GM19240 (cell line): ENCODE measurements around the gene HSD11B1L.
"Not testable (repeated sequence)": the region's sequence is repeated elsewhere in the genome, so short reads cannot be mapped to it uniquely, and the experiment has no call there.

Source experiments
- DNase-seq: peaks from one replicate; pipeline ENCODE4 v3.0.0; 2011; ENCODE audit warnings: low spot score; ENCODE audit not compliant: insufficient read length

HSD11B1L gene

DNA sequence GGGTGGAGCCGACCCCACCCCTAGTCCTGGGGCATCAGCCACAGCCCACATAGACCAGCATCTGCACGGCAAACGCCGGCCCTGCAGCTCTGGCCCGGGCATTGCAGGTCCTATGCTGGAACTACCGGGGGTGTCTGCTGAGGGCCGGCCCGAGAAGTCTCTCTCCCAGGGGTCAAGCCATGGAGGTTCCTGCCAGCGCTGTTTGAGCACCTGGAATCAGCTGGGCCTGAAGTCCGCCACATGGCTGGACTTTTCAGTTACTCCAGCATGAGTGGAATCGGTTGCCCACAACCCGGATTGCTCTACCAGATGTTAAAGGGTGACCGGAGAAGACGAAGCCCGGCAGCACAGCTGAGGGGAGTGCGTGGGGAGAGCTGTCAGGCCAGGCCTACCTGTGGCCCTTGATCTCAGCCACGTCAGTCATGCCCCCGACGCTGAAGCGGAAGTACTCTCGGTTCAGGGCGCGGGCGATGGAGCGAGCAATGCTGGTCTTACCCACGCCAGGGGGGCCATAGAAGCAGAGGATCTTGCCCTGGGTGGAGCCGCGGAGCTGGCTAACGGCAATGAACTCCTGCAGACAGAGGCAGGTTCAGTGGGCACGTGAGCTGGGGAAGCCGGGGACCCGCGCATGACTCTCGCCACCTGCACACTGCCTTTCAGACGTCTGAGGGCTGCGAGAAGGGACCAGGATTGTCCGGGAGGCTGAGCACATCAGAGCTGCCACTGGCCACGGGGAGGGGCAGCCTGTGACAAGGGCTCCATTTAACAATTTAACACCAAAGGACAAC lies 18.0 kb downstream of the HSD11B1L start:
- DNase-seq = no peak

DNA sequence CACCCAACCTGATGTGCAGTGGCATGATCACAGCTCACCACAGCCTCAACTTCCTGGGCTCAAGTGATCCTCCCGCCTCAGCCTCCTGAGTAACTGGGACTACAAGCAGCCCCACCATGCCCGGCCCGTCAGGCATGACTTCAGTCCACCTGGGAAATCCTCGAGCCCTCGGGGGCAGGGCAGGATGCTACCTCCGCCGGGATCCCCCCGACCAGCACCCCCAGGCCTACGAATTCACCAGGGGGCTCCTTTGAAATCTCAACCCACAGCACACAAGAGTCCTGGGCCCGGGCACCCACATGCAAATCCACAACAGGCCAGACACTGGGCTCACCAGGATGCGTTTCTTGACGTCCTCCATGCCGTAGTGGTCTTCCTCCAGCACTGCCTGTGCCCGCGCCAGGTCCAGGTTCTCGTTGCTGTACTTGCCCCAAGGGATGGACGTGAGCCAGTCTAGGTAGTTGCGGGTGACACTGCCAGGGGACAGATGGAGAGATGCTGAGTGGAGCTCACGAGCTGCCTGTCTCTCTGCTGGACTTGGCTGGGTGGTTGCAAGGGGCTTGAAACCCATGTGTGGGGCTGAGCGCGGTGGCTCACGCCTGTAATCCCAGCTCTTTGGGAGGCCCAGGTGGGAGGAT lies 19.7 kb downstream of the HSD11B1L start:
- no peak for DNase-seq

DNA sequence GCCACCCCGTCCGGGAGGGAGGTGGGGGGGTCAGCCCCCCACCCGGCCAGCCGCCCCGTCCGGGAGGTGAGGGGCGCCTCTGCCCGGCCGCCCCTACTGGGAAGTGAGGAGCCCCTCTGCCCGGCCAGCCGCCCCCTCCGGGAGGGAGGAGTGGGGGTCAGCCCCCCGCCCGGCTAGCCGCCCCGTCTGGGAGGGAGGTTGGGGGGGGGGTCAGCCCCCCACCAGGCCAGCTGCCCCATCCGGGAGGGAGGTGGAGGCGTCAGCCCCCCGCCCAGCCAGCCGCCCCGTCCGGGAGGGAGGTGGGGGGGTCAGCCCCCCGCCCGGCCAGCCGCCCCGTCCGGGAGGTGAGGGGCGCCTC lies 21.2 kb downstream of the HSD11B1L start:
- not testable (repeated sequence) for DNase-seq

DNA sequence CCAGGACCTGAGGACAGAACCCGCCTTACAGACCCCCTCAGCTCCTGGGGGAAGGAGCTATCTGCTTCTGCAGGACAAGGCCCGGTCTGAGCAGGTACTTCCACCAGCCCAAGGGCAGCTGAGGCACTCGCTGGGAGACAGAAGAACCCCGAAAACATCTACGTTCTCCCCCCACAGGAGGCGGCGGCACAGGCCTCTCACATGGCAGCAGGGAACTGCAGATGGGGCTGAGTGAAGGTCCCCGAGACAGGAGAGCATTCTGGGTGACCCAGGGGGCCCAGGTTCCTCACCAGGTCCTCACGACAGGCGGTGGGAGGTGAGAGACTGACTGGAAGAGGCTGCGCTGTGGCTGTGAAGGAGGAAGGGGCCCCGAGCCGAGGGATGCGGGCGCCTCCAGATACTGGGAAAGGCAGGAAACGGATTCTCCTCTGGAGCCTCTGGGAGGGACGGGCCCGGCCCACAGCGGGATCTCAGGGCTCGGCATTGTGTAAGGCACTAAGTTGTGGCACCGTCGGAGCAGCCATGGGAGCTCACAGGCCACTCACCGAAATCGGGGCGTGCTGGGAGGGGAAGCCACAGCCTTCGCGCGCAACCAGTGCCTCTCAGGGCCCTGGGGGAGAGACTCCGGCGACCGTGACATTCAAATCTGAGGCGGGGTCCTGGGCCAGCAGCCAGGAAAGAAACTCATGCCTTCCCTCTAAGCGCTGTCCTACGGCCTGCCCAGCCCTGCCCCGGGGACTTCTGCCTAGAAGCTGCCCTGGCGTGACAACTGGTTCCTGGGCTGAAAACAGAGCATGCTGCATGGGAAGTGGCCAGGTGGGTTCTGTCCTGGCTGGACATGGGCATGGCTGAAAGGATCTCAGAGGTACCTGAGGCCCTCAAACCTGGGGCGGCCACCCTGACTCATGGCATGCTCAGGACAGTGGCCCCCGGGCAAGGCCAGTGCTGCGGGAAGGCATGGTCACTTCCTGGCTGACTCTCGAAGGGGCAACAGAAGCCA lies 23.3 kb downstream of the HSD11B1L start:
- no peak for DNase-seq

DNA sequence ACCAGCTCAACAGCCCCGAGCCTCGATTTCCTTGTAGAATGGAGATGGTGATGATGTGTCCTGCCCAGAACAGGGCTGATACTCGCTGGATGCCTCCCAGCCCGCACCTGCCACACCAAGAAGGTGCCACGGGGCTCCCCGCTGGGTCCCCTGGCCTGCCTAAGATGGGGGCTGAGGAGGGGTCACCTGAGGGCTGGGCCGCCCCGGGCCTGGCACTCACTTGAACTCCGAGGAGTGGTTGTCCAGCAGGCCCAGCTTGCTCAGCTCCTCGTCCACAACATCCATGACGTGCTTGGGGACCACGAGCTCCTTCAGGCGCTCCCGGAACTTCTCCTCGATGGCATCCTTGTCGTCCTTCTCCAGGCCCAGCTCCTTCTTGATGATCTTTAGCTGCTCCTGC lies 24.7 kb downstream of the HSD11B1L start:
- no peak for DNase-seq

DNA sequence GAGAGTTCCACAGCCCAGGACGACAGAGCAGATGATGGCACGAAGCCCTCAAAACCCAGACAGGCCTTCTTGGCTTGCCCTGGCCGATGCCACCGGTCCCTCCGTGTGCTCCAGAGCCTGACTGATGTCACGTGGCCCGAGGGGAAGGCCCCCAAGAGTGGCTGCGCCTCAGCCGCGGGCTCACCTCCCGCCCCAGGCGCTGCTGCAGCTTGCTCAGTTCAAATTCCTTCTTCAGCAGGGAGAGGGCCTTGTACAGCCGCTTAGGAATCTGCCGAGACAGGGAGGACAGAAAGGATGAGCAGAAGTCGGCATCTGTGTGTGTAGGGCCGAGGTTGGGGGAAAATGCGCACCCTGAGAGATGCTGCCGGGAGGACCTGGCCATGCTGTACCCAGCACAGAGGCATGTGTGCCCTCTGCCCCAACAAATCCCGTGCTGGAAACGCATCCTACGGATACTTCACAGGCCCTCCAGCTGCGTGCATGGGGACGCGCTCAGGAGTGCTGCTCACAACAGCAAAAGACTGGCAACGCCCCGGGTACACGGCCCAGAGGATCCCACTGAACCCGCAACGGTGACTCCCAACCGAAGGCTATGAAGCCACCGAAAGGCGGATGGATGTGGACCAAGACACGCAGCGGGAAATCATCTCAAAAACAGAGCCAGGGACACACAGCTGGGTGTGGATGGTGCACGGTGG lies 26.2 kb downstream of the HSD11B1L start:
- no peak for DNase-seq

DNA sequence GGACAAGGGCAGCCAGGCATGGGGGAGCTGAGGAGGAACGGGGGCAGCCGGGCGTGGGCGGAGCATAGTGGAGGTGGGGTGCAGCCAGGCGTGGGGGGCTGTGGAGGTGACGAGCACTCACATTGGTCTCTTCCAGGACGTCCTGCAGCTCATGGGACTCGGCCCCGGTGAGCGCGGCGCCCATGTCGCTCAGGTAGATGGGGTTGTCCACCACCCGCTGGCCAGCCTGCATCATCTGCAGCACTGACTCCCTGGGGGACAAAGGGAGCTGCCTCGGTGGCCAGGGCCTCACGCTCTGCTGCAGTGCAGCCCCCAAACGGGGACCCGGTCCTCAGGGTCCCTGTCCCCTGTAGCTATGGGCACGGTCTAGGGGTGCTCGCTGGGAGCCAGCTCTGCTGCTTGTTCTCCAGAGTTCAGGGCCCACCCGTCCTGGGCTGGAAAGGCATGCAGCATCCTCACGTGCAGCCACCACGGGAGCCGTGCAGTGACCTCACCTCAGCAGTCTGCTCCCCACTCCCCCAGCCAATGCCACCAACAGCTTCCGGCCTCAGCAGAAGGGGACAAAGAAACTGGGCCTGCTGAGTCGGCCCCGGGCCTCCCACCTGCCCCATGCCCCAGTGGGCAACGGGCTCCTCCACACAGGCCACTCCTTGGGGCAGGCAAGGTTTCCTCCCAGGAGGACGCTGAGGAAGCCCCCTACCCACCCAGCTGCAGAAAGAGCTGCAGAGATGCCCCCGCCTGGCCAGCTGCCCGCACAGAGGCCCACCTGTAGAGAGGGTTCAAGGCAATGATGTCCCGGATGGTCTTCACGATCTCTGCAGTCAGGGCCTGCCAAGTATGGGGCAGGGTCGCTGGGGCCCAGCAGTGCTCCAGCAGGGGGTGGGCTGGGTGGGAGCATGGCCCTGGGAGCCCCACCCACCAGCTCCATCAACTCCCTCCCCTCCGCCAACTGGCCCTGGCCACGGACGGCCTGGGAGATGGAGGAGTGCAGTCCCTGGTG lies 27.0 kb downstream of the HSD11B1L start:
- no peak for DNase-seq

DNA sequence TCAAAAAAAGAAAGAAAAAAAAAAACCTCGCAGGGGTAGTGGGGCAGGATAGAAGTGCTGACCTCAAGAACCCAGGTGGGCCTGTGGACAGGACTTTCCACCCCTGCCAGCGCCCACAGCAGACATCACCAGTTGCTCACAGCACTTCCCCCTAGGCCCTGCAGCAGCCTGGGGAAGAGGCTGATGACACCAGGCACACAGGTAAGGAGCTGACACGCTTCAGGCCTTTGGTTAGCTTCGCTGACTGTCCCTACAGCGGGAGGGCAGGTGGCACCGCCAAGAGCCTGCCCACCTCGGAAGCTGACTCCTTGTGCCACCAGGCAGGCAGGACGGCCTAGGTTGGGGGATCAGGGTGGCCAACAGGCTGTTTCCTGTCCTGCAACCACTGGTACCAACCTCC lies 30.2 kb downstream of the HSD11B1L start:
- DNase-seq = no peak

DNA sequence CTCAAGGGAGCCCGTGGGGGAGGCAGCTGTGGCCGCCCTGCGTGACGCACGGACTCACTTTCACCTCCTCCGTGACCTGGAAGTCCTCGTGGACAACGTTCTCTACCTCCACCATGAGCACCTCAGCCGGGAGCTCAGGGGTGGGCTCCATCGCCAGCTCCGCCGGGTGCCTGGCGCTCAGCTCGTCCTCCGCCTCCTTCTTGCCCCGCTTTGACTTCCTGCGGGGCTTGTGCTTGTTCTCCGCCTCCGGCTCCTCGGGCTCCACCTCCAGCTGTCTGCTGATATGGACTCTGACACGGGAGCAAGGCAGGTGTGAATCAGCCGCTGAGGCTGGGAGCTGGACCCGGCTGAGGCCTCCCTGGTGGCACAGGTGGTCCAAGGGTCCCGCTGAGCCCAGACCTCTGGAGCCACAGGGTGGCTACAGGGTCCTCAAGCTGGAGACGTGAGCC lies 30.9 kb downstream of the HSD11B1L start:
- no peak for DNase-seq

DNA sequence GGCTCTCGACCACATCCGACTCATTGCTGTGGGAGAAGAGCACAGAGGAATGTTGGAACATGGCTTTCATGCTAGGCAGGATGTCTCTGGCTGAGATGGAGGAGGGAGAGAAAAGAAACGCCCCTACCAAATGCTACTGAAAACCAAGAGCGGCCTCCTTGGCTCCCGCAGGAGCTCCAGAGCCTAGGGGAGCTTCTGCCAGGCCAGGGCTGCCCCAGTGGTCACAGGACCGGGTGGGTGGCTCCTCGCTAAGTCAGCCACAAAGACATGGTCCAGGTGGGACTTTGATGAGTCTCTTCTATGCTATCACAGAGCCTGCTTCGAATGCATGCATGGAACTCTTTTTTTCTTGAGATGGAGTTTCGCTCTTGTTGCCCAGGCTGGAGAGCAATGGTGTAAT lies 32.4 kb downstream of the HSD11B1L start:
- no peak for DNase-seq

DNA sequence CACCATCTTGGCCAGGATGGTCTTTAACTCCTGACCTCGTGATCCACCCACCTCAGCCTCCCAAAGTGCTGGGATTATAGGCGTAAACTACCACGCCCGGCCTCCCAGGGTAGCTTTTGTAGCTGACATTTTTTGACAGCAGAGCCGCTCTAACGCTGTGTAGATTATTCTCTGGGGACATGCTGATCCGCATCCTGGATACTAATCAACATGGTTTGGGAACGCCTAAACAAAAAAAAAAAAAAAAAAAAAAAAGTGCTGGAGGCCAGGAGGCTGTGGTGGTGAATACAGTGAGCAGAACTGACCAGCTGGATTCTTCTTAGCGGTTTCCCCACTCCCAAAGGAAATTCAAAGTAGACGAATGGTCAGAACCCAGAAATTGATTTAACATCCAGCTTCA lies 34.0 kb downstream of the HSD11B1L start:
- DNase-seq = no peak

DNA sequence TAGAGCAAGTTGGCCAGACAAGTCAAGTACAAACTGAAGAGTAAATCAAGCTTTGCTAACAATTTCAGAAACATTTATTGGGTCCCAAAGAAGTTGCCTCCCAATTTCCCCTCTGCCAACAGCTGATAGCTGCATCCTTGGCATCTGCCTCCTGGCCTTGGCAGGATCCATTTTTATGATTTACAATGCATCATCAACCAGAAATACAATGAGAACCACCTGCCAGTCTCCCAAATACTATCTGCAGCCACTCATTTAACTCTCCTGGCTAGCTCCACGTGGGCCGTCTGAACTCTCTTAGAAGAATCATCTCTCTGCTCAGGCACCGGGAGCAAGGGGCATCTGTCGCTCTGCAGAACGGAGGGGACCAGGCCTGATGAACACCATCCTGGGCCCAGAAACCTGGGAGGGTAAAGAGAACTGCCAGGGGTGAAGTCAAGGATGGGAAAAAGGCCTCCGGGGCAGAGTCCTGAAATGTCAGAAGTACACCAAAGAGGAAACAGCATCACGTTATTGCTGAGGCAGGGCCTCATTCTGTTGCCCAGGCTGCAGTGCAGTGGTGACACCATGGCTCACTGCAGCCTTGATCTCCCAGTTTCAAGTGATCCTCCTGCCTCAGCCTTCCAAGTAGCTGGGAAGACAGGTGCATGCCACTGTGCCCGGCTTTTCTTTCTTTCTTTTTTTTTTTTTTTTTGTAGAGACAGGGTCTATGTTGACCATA lies 36.5 kb downstream of the HSD11B1L start:
- no peak for DNase-seq

DNA sequence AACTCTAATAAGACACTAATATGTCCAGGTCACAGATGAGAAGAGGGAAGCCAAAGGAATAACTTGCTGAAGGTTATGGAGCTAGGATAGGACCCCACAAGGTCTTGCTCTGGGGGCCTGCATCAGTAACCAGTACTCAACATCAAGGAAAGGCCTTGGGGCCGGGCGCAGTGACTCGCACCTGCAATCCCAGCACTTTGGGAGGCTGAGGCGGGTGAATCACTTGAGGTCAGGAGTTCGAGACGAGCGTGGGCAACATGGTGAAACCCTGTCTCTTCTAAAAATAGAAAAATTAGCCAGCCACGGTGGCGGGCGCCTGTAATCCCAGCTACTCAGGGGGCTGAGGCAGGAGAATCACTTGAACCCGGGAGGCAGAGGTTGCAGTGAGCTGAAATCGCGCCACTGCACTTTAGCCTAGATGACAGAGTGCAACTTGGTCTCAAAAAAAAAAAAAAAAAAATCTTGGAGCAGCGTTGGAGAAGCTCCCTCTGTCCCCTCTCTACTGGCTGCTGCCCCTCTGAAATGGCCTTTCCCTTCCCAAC lies 37.3 kb downstream of the HSD11B1L start:
- DNase-seq = no peak

DNA sequence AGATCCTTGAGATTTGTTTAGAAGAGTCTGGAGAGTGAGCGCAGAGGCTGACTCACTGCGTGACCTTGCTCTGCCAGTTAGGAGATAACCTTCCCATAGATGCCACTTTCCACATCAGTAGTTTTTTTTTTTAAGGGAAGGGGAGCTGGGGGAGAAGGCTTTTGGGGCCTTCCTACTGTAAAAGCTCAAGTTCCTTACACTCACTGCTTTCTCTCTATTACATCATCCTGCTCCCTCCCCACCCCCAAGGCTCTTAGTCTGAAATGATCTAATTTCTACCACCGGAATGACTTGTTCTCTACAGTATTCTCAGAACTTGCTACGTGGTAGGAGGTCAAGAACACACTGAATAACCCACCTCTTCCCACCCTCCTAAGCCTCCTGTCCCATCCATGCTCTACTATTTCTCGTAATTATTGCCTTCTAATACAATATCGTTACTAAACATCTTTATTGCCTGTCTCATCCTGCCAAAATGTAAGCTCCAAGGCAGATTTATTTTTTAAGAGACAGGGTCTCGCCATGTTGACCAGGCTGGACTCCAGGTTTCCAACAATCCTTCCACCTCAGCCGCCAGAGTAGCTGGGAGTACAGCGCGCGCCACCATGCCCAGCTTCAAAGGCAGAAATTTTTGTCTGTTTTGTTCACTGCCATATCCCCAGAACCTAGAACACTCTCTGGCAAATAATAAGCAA lies 37.9 kb downstream of the HSD11B1L start:
- no peak for DNase-seq

DNA sequence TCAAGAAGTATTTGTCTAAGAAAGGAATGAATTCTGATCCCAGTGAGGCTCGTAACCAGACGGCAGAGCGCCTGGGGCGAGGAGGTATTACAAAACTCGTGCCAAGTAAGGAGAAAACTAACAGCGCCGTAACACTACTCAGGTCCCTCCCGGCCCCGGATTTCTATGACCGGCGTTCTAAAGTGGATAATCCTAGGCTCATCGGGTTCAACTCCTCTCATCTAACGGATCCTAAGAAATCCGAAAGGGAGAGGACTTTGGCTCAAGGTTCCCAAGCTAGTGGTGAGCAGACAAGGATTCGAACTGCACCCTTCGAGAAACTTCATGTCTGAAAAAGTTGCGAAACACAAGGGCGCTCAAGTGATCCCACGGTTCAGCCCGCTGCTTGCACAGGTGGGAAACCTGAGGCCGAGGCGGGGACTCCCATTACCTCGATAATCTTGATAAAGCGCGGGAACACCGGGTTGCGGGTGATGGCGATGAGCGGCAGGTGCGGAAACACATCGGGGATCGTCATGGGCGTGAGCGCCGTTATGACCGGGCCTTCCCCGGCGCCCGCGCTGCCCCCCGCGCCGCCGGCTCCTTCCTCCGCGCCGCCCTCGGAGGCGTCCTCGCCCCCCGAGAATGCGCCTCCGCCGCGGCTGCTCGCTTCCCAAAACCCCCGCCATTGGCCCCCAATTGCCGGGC lies 38.6 kb downstream of the HSD11B1L start:
- DNase-seq = no peak

DNA sequence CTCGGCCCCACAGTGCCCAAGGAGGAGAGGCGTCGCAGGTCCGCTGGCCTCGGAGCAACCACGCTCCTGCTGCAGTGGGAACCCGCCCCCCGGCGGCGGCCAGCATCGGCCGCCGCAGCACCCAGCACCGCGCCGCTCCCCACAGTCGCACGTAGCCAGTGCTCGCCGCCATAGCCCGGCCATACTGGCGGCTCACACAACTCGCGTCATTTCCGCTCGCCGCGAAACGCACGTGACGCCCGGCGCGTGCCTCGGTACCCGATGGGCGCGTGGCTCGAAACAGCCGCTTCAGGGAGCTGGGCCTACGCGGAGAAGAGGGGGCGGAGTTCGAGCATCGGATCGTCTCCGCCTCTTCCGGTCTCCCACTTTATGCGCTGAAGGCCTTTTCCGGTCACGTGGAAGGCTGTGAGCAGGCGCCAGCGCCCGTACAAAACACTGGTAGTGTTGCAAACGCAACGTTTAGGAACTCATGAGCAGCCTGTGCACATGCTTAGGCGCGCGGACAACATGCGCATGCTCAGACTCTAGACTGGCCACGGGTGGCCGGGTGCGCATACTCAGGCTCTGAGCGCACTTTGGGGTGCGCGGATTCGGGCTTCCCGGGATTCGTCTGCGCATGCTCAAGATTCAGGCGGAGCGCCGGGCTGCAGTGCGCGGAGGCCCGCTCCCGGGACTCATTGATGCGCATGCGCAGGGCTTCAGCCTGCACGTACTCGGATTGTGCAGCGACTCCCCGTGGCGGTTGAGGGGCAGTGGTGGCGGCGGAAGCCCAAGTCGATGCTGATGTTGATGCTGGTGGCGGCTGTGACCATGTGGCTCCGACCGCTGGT lies 39.3 kb downstream of the HSD11B1L start, which contains the start of the genes CATSPERD and LONP1:
Gene CATSPERD (plus strand): TSS at position 677 of the 830 bp plus-strand sequence. CDS start 101 bp downstream, at position 778.
Gene LONP1 (minus strand): TSS at position 186 of the 830 bp plus-strand sequence. CDS start 14 bp downstream, at position 172.
- DNase-seq = peak; percentile 98
